SIG-M5 treated with dmso at 0.1 percent for 504 hours (cell line): Measurements from ENCODE around the gene IGF2R.

Experiments
- DNase-seq: peaks from one replicate; lab custom pipeline; 2025; ENCODE audit not compliant: unreplicated experiment; lab: John Stamatoyannopoulos, UW

IGF2R gene

GRCh38 chr6:160042014-160042773, 73.3 kb downstream of the IGF2R start:
- no peak for DNase-seq

- DNase-seq: no peak
Measured at GRCh38 chr6:160042788-160043301, 74.0 kb downstream of the IGF2R start.

DNA sequence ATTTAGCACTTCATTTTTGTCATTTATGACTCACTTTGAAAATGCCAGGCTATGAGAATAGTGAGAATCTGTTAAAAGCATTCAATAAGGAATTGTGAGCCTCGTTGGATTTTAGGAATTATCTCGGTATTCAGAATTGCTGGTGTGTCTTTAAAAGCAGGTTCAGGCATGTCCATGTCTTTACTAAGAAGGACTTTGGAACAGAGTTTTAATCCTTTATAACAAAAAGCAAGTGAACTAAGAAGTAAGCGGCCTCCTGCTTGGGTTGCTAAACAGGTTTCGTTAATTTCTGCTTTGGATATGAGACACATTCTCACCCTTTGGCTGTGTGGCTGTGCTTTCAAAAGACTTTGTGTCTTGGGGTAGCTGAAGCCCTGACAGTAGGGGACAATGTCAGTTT, 74.9 kb downstream of the IGF2R start:
- DNase-seq: no peak

DNA sequence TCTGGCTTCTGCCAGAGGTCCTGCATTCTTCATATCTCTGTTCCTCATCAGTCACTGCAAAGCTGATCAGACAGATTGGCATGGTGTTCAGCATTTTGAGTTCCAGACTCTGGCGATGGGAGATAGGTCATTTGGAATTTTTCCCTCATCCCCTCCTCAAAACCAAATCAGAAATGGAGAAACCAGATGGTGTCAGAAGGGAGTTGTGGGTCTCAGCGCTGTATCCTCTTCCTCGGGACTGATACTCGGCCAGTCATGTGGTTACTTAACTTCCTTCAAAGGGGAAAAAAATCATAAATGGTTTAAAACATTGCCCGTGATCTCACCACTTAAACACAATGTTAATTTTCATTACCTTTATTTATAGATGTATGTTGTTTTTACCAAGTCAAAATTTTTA, 75.8 kb downstream of the IGF2R start:
- DNase-seq: no peak

DNA sequence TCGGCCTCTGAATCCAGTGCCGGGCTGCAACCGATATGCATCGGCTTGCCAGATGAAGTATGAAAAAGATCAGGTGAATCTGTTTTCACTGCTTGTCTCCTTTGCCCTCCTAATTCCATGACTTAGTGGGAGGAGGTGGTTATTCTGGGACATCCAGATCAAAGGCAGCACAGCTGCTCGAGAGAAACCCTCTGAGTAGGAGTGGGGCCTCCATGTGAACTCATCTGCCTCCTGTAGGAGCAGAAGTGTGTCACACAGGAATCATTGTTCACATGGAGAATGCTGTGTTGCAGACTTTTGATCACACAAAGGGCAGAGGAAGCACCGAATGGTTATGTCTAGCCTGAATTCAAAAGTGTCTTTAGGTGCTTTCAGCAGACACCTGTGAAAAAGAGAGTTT, 79.6 kb downstream of the IGF2R start:
- DNase-seq: no peak

DNA sequence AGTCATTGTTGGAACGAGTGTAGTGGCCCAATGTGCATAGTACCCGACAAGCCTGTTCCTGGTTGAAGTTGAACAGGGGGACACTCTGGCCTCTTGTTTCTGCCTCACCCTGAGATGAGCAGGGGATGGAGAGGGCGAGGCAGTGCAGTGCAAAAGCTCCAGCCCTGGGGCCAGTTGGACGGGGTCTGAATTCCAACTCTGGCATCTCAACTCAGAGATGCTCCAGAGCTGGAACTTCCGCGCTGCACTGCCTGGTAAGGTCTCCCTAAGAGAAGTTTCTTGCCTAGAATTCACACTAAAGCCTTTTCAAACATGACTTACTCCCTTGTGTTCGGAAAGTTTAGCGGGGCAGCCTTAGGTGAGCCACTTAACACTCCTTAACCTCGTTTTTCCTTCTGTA, 80.5 kb downstream of the IGF2R start:
- no peak for DNase-seq

DNA sequence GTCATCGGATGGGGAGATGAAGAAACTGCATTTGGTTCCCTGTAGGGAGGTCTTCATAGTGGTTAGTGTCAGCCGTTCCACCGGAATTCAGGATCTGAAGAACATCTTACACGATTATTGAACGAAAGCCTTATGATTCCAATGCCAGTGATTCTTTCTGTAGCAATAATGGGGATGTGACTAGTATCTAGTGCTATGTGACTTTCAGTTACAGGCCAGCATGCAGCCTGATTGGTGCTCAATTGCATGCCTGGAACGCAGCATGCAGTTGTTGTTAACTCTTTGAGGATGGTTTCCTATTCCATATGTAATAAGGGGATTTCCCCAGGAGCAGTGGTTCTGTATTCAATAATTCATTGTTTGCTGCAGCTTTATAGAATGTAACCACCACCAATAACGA, 81.1 kb downstream of the IGF2R start:
- DNase-seq: no peak

DNA sequence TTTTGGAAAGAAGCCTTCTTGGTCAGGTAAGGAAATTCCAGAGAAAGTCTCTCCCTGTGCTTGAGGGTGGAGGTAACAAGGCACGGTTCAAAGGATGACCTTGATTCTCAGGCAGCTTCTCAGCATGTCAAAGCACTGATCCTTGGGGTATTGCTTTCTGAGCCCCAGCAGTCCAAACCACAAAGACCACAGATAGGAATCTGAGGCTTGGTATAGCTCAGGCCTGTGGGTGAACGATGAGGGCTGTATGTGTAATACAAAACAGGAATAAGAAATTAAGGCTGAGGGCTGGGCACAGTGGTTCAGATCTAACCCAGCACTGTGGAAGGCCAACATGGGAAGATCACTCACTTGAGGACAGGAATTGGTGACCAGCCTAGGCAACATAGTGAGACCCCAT, 82.5 kb downstream of the IGF2R start:
- DNase-seq: no peak

- DNase-seq: no peak
Measured at GRCh38 chr6:160054271-160054670, 85.4 kb downstream of the IGF2R start.

GRCh38 chr6:160054913-160055312, 86.0 kb downstream of the IGF2R start:
- DNase-seq: no peak

GRCh38 chr6:160055378-160055777, 86.5 kb downstream of the IGF2R start:
- DNase-seq: no peak

- no peak for DNase-seq
Measured at GRCh38 chr6:160055813-160056212, 86.9 kb downstream of the IGF2R start.

DNA sequence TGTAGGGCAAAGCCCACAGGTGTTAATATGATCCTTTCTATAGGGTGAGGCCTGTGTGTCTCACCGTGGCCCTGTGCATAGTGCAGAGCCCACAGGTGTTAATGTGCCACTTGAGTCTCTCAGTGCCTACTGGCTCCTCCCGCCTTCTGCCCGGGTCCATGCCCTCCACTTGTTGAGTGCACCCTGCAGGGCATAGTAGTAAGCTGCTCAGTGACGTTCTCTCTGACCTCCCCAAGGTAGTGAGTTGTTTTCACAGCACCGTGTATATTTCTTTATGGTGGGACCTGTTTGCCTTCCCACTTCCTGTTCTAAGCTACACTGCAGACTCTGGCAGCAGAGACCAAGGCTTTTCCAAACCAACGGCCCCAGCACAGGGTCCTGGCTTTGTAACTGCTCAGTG, 88.2 kb downstream of the IGF2R start:
- no peak for DNase-seq

DNA sequence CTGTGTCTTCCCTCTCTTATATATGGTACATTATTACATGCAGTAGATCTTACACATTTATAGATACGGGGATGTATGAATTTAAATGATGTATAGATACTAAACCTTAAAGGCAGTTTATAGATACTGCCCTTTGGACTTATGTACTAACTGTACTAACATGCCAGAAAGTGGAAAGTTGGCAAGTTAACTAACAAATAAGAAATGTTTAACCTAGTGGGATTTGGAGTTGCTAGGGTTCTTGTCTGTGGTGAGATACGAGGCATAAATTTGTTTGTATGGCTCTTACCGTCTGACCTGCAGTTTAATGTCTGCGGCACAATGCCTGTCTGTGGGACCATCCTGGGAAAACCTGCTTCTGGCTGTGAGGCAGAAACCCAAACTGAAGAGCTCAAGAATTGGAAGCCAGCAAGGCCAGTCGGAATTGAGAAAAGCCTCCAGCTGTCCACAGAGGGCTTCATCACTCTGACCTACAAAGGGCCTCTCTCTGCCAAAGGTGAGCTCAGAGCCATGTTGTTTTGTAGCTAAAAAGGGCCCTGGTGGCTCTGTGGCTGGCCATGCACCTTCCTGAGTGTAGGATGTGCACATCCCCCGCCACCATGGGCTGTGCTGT, 89.8 kb downstream of the IGF2R start:
- DNase-seq: no peak

- no peak for DNase-seq
Measured at GRCh38 chr6:160060221-160060620, 91.3 kb downstream of the IGF2R start.

DNA sequence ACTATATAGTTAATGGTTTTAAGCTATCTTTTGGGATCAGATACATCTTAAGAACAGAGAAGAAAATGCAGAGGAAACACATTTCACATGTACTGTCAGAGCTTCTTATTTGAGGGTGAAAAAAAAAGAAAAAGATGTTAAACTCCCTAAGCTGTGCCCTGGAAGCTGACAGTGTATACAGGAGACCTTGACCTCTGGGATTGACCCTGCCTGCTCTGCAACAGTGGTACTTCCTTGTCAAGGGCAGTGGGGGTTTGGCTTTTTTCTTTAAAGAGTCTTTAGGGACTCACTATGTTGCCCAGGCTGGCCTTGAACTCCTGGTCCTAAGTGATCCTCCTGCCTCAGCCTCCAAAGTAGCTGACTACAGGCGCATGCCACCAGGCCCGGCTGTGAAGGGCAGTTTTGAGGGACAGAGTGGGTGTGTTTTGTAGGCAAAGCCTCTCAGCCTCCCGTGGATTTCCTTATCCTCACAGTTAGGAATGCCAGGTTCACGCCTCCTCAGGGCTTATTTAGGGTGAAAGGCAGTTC, 92.1 kb downstream of the IGF2R start:
- no peak for DNase-seq

DNA sequence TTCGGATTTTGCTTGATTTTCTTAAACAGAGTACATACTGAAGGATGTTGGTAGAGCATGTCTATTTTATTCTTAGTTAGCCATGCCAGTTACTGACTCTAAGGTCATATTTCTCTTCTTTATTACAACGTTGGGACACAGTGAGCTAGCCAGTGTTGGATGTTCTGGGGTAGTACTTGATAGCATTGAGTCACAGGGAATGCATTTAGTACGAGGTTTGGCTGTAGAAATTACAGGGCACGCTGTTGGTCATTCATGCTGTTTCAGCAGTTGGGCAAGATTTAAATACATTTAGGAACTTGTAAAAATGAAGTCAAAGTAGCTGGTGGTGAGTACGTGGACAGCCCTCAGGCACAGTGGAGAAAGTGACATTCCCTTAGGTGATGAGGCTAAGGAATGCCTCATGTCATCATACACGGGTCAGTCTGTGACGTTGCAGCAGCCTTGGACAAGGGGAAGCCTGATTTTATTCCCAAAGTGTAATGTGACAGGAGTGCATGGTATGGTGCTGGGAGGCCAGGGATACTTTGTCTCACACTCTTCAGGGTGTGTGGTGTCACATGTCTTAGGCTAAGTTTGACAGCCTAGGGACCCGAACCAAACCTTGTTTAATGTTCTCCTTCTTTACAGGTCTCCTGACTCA, 95.0 kb downstream of the IGF2R start:
- no peak for DNase-seq

DNA sequence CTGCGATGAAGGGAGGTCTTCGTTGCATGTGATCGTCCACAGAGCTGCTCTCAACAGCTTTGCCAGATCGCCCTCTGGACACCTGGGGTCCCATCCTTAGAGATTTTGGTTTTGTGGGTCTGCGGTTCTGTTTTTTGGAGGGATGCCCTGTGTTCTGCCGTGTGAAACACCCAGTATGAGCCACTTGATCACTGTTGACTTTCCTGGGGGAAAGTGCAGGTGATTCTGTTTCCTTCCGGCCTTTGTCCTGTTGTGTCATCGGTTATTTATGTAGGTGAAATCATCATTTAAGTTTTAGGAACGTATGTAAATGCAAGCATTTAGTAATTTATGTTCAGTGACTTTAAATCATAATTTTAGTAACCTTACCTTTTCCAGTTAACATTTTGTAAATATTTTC, 96.3 kb downstream of the IGF2R start:
- DNase-seq: no peak

DNA sequence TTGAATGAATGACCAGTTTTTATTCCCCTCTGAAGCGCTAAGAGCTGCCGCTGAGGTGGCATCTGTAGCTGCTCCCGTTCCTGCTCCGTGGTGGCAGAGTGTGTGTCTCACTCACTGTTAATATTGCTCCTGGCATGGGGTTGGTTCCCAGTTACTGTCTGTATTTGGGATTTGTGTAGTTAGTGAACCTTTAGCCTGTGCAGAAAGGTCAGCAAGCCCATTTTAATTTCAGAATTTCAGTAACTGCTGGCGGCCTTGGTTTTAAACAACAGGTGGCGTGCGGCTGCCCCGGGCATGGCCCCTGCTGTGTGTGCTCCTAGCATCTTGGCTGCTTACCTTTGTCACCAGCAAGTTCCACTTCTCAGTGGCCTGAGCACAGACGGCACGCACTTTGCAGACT, 98.7 kb downstream of the IGF2R start:
- DNase-seq: no peak

- no peak for DNase-seq
Measured at GRCh38 chr6:160068346-160068745, 99.5 kb downstream of the IGF2R start.

DNA sequence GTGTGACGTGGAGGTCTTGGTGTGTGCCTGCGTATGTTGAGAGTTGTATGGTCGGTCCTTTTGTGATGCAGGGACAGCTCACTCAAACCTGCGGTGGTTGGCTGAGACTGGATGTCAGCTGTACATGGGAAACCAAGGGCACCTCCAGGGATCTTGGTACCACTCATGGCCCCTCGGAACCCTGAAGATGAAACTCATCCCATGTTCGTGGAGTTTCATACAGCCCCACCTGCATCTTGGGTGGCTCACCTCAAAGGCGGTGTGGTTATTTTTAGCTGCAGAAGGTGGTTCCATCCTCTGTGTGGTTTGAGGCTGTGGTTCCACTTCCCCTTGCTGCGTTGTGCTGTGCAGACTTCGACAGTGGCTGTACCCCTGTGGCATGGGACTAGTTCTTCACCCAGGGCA, 100.2 kb downstream of the IGF2R start:
- DNase-seq: no peak

- no peak for DNase-seq
Measured at GRCh38 chr6:160069459-160069858, 100.6 kb downstream of the IGF2R start.
